Measurements from ENCODE around the gene SLC6A14. TPM values are rescaled to one million over a fixed set of nuclear protein-coding genes. Genes with fewer than 3 reads are reported as not detected.
A peak's percentile ranks its signal among the peaks of the same experiment; 100 is the strongest.

The SLC6A14 gene
- polyA plus RNA-seq = 1 to 10 TPM in 1 of 2 donors, under 1 TPM in 1; 0.92 to 1.3 TPM

GRCh38 chrX:116436358-116436816 is at the start of gene SLC6A14:
SLC6A14 (plus strand) TSS chrX:116436606; CDS start chrX:116436710, 104 bp downstream.
- H3K9me3 ChIP-seq (ENCODE audit: control insufficient read depth in 2 of 2, insufficient read depth in 1 of 2, low read depth in 1 of 2, low read length in 1 of 2) = no peaks in the 10 kb centered on the region
- no peak within 1 kb of the TSS for H3K4me3 ChIP-seq (ENCODE audit: low read depth in 1 of 2, low read length in 2 of 2)
- H3K27ac ChIP-seq (ENCODE audit: low read depth in 2 of 2, low read length in 1 of 2) = peak within 1 kb of the TSS; percentile 34 to 39
- H3K4me1 ChIP-seq (ENCODE audit: control insufficient read depth in 2 of 2, insufficient read depth in 2 of 2, low read length in 1 of 2) = no peaks in the 10 kb centered on the region
- H3K27me3 ChIP-seq (ENCODE audit: control insufficient read depth in 1 of 2, insufficient read depth in 2 of 2, low read length in 2 of 2) = no peaks in the 10 kb centered on the region
- H3K36me3 ChIP-seq (ENCODE audit: control insufficient read depth in 2 of 2, insufficient read depth in 2 of 2, low read length in 1 of 2) = no peaks in the 10 kb centered on the region
- 57 to 66% methylated on average over 9 of the region's 9 CpGs for WGBS, 2 donors

- H3K4me1 ChIP-seq (ENCODE audit: control insufficient read depth in 2 of 2, insufficient read depth in 2 of 2, low read length in 1 of 2) = no peaks in the 10 kb centered on the region
- H3K9me3 ChIP-seq (ENCODE audit: control insufficient read depth in 2 of 2, insufficient read depth in 1 of 2, low read depth in 1 of 2, low read length in 1 of 2) = no peaks in the 10 kb centered on the region
- no peak overlapping the region for H3K4me3 ChIP-seq (ENCODE audit: low read depth in 1 of 2, low read length in 2 of 2)
- peaks cover 0 to under 1% of the 10 kb centered on the region in 2 donors for H3K27me3 ChIP-seq (ENCODE audit: control insufficient read depth in 1 of 2, insufficient read depth in 2 of 2, low read length in 2 of 2)
- no peaks in the 10 kb centered on the region for H3K36me3 ChIP-seq (ENCODE audit: control insufficient read depth in 2 of 2, insufficient read depth in 2 of 2, low read length in 1 of 2)
- H3K27ac ChIP-seq (ENCODE audit: low read depth in 2 of 2, low read length in 1 of 2) = no peak overlapping the region
- 89 to 93% methylated on average over 7 of the region's 7 CpGs for WGBS, 2 donors
Observed at GRCh38 chrX:116395752-116396151, 40.7 kb upstream of the SLC6A14 start.

GRCh38 chrX:116399681-116400080 is 36.7 kb upstream of the SLC6A14 start:
- H3K36me3 ChIP-seq (ENCODE audit: control insufficient read depth in 2 of 2, insufficient read depth in 2 of 2, low read length in 1 of 2) = no peaks in the 10 kb centered on the region
- H3K27ac ChIP-seq (ENCODE audit: low read depth in 2 of 2, low read length in 1 of 2) = no peak overlapping the region
- H3K4me3 ChIP-seq (ENCODE audit: low read depth in 1 of 2, low read length in 2 of 2) = no peak overlapping the region
- no peaks in the 10 kb centered on the region for H3K9me3 ChIP-seq (ENCODE audit: control insufficient read depth in 2 of 2, insufficient read depth in 1 of 2, low read depth in 1 of 2, low read length in 1 of 2)
- no peaks in the 10 kb centered on the region for H3K4me1 ChIP-seq (ENCODE audit: control insufficient read depth in 2 of 2, insufficient read depth in 2 of 2, low read length in 1 of 2)
- H3K27me3 ChIP-seq (ENCODE audit: control insufficient read depth in 1 of 2, insufficient read depth in 2 of 2, low read length in 2 of 2) = peaks cover 0 to 5% of the 10 kb centered on the region in 2 donors

- H3K4me1 ChIP-seq (ENCODE audit: control insufficient read depth in 2 of 2, insufficient read depth in 2 of 2, low read length in 1 of 2) = no peaks in the 10 kb centered on the region
- H3K9me3 ChIP-seq (ENCODE audit: control insufficient read depth in 2 of 2, insufficient read depth in 1 of 2, low read depth in 1 of 2, low read length in 1 of 2) = no peaks in the 10 kb centered on the region
Observed at GRCh38 chrX:116409219-116409618, 27.2 kb upstream of the SLC6A14 start.

GRCh38 chrX:116413273-116413672 is 23.1 kb upstream of the SLC6A14 start:
- Histone ChIP-seq H3K27me3 (ENCODE audit: control insufficient read depth in 1 of 2, insufficient read depth in 2 of 2, low read length in 2 of 2) (no peaks in the 10 kb centered on the region), H3K9me3 (ENCODE audit: control insufficient read depth in 2 of 2, insufficient read depth in 1 of 2, low read depth in 1 of 2, low read length in 1 of 2) (no peaks in the 10 kb centered on the region), H3K27ac (ENCODE audit: low read depth in 2 of 2, low read length in 1 of 2) (no peak overlapping the region), H3K4me1 (ENCODE audit: control insufficient read depth in 2 of 2, insufficient read depth in 2 of 2, low read length in 1 of 2) (no peaks in the 10 kb centered on the region), H3K4me3 (ENCODE audit: low read depth in 1 of 2, low read length in 2 of 2) (no peak overlapping the region), H3K36me3 (ENCODE audit: control insufficient read depth in 2 of 2, insufficient read depth in 2 of 2, low read length in 1 of 2) (no peaks in the 10 kb centered on the region)
- WGBS, 2 donors = 5 to 23% methylated on average over 1 of the region's 1 CpG

More at GRCh38 chrX:116409219-116409618, 27.2 kb upstream of the SLC6A14 start:
- Histone ChIP-seq H3K36me3 (ENCODE audit: control insufficient read depth in 2 of 2, insufficient read depth in 2 of 2, low read length in 1 of 2) (no peaks in the 10 kb centered on the region), H3K4me3 (ENCODE audit: low read depth in 1 of 2, low read length in 2 of 2) (no peak overlapping the region), H3K27ac (ENCODE audit: low read depth in 2 of 2, low read length in 1 of 2) (no peak overlapping the region), H3K27me3 (ENCODE audit: control insufficient read depth in 1 of 2, insufficient read depth in 2 of 2, low read length in 2 of 2) (no peaks in the 10 kb centered on the region)
- WGBS, 2 donors = 44 to 69% methylated on average over 2 of the region's 2 CpGs

- WGBS, 2 donors = 68 to 73% methylated on average over 1 of the region's 1 CpG
- no peaks in the 10 kb centered on the region for H3K27me3 ChIP-seq (ENCODE audit: control insufficient read depth in 1 of 2, insufficient read depth in 2 of 2, low read length in 2 of 2)
- H3K27ac ChIP-seq (ENCODE audit: low read depth in 2 of 2, low read length in 1 of 2) = no peak overlapping the region
- no peaks in the 10 kb centered on the region for H3K9me3 ChIP-seq (ENCODE audit: control insufficient read depth in 2 of 2, insufficient read depth in 1 of 2, low read depth in 1 of 2, low read length in 1 of 2)
- no peaks in the 10 kb centered on the region for H3K4me1 ChIP-seq (ENCODE audit: control insufficient read depth in 2 of 2, insufficient read depth in 2 of 2, low read length in 1 of 2)
- H3K36me3 ChIP-seq (ENCODE audit: control insufficient read depth in 2 of 2, insufficient read depth in 2 of 2, low read length in 1 of 2) = no peaks in the 10 kb centered on the region
- H3K4me3 ChIP-seq (ENCODE audit: low read depth in 1 of 2, low read length in 2 of 2) = no peak overlapping the region
Observed at GRCh38 chrX:116417214-116417613, 19.2 kb upstream of the SLC6A14 start.

- H3K27me3 ChIP-seq (ENCODE audit: control insufficient read depth in 1 of 2, insufficient read depth in 2 of 2, low read length in 2 of 2) = no peaks in the 10 kb centered on the region
- no peaks in the 10 kb centered on the region for H3K36me3 ChIP-seq (ENCODE audit: control insufficient read depth in 2 of 2, insufficient read depth in 2 of 2, low read length in 1 of 2)
- H3K4me1 ChIP-seq (ENCODE audit: control insufficient read depth in 2 of 2, insufficient read depth in 2 of 2, low read length in 1 of 2) = no peaks in the 10 kb centered on the region
- H3K27ac ChIP-seq (ENCODE audit: low read depth in 2 of 2, low read length in 1 of 2) = no peak overlapping the region
- WGBS, 2 donors = 32 to 49% methylated on average over 4 of the region's 4 CpGs
- H3K9me3 ChIP-seq (ENCODE audit: control insufficient read depth in 2 of 2, insufficient read depth in 1 of 2, low read depth in 1 of 2, low read length in 1 of 2) = no peaks in the 10 kb centered on the region
- no peak overlapping the region for H3K4me3 ChIP-seq (ENCODE audit: low read depth in 1 of 2, low read length in 2 of 2)
Observed at GRCh38 chrX:116417968-116418367, 18.4 kb upstream of the SLC6A14 start.

- H3K4me1 ChIP-seq (ENCODE audit: control insufficient read depth in 2 of 2, insufficient read depth in 2 of 2, low read length in 1 of 2) = no peaks in the 10 kb centered on the region
- no peaks in the 10 kb centered on the region for H3K9me3 ChIP-seq (ENCODE audit: control insufficient read depth in 2 of 2, insufficient read depth in 1 of 2, low read depth in 1 of 2, low read length in 1 of 2)
- no peaks in the 10 kb centered on the region for H3K27me3 ChIP-seq (ENCODE audit: control insufficient read depth in 1 of 2, insufficient read depth in 2 of 2, low read length in 2 of 2)
- 77 to 91% methylated on average over 3 of the region's 3 CpGs for WGBS, 2 donors
- no peaks in the 10 kb centered on the region for H3K36me3 ChIP-seq (ENCODE audit: control insufficient read depth in 2 of 2, insufficient read depth in 2 of 2, low read length in 1 of 2)
- H3K27ac ChIP-seq (ENCODE audit: low read depth in 2 of 2, low read length in 1 of 2) = no peak overlapping the region
- no peak overlapping the region for H3K4me3 ChIP-seq (ENCODE audit: low read depth in 1 of 2, low read length in 2 of 2)
Observed at GRCh38 chrX:116427978-116428377, 8.4 kb upstream of the SLC6A14 start.

- no peaks in the 10 kb centered on the region for H3K36me3 ChIP-seq (ENCODE audit: control insufficient read depth in 2 of 2, insufficient read depth in 2 of 2, low read length in 1 of 2)
- H3K27me3 ChIP-seq (ENCODE audit: control insufficient read depth in 1 of 2, insufficient read depth in 2 of 2, low read length in 2 of 2) = no peaks in the 10 kb centered on the region
- peak overlapping the region in 1 of 2 donors; percentile 39 for H3K27ac ChIP-seq (ENCODE audit: low read depth in 2 of 2, low read length in 1 of 2)
- H3K4me3 ChIP-seq (ENCODE audit: low read depth in 1 of 2, low read length in 2 of 2) = no peak overlapping the region
- H3K9me3 ChIP-seq (ENCODE audit: control insufficient read depth in 2 of 2, insufficient read depth in 1 of 2, low read depth in 1 of 2, low read length in 1 of 2) = no peaks in the 10 kb centered on the region
- no peaks in the 10 kb centered on the region for H3K4me1 ChIP-seq (ENCODE audit: control insufficient read depth in 2 of 2, insufficient read depth in 2 of 2, low read length in 1 of 2)
Observed at GRCh38 chrX:116435597-116435996, 809 bp upstream of the SLC6A14 start.

- 65 to 75% methylated on average over 2 of the region's 2 CpGs for WGBS, 2 donors
- Histone ChIP-seq H3K36me3 (ENCODE audit: control insufficient read depth in 2 of 2, insufficient read depth in 2 of 2, low read length in 1 of 2) (no peaks in the 10 kb centered on the region), H3K27ac (ENCODE audit: low read depth in 2 of 2, low read length in 1 of 2) (no peak overlapping the region), H3K27me3 (ENCODE audit: control insufficient read depth in 1 of 2, insufficient read depth in 2 of 2, low read length in 2 of 2) (no peaks in the 10 kb centered on the region), H3K4me1 (ENCODE audit: control insufficient read depth in 2 of 2, insufficient read depth in 2 of 2, low read length in 1 of 2) (no peaks in the 10 kb centered on the region), H3K9me3 (ENCODE audit: control insufficient read depth in 2 of 2, insufficient read depth in 1 of 2, low read depth in 1 of 2, low read length in 1 of 2) (no peaks in the 10 kb centered on the region), H3K4me3 (ENCODE audit: low read depth in 1 of 2, low read length in 2 of 2) (no peak overlapping the region)
Observed at GRCh38 chrX:116449156-116449555, 12.8 kb downstream of the SLC6A14 start.
